ENCODE results near the gene LSM3. TPM values are rescaled to one million over a fixed set of nuclear protein-coding genes. Genes with fewer than 3 reads are reported as not detected.

LSM3 gene
- total and polyA plus RNA-seq, 12 donors: 4.1 to 25.8 (median 9.5) TPM

- Histone ChIP-seq H3K36me3 (replicated peaks in 1 of 2) (peaks cover 0 to 19% of the 10 kb centered on the region in 2 donors), H3K27ac (peak overlapping the region in 3 of 5 donors; percentile 74 to 97 (median 96)), H3K4me3 (peak overlapping the region in 3 of 4 donors; percentile 57 to 96 (median 77)), H3K9me3 (replicated peaks in 1 of 3) (no peaks in the 10 kb centered on the region), H3K27me3 (no peaks in the 10 kb centered on the region), H3K4me1 (replicated peaks in 1 of 2) (peaks cover 25 to 43% of the 10 kb centered on the region in 2 donors)
- intact Hi-C loops (cut with DNase I): loop anchor here in 1 of 2 donors (10.0 kb wide), 1 partner anchor 54 kb away; the partner anchor contains the start of genes CHCHD4 and TMEM43
- no peak for DNase-seq
- no peak for TF ChIP-seq POLR2A (IDR thresholded peaks at IDR 0.05)
- no peak for TF ChIP-seq CTCF (IDR thresholded peaks at IDR 0.05)
- 3 to 5% (median 4%) methylated on average over 3 of the region's 3 CpGs for WGBS, 4 donors
Observed at GRCh38 chr3:14179114-14179465, 473 bp downstream of the LSM3 start.

GRCh38 chr3:14179795-14180194, 1.2 kb downstream of the LSM3 start:
- Histone ChIP-seq H3K9me3 (replicated peaks in 1 of 3) (no peaks in the 10 kb centered on the region), H3K27me3 (no peaks in the 10 kb centered on the region), H3K4me3 (no peak overlapping the region), H3K36me3 (replicated peaks in 1 of 2) (peaks cover 0 to 22% of the 10 kb centered on the region in 2 donors), H3K4me1 (replicated peaks in 1 of 2) (peaks cover 23 to 36% of the 10 kb centered on the region in 2 donors), H3K27ac (no peak overlapping the region)
- TF ChIP-seq CTCF (IDR thresholded peaks at IDR 0.05) (no peak), POLR2A (IDR thresholded peaks at IDR 0.05) (no peak)
- WGBS, 4 donors: 89 to 96% (median 93%) methylated on average over 1 of the region's 1 CpG
- no peak for DNase-seq
- intact Hi-C loops (cut with DNase I): loop anchor here in 1 of 2 donors (10.0 kb wide), 1 partner anchor 55 kb away; the partner anchor contains the start of genes CHCHD4 and TMEM43

GRCh38 chr3:14181253-14181652, 2.6 kb downstream of the LSM3 start:
- Histone ChIP-seq H3K36me3 (replicated peaks in 1 of 2) (peaks cover 0 to 30% of the 10 kb centered on the region in 2 donors), H3K27me3 (no peaks in the 10 kb centered on the region), H3K4me3 (no peak overlapping the region), H3K9me3 (replicated peaks in 1 of 3) (no peaks in the 10 kb centered on the region), H3K27ac (no peak overlapping the region), H3K4me1 (replicated peaks in 1 of 2) (peaks cover 14 to 35% of the 10 kb centered on the region in 2 donors)
- intact Hi-C loops (cut with DNase I): no loop called here
- DNase-seq: no peak
- TF ChIP-seq CTCF (IDR thresholded peaks at IDR 0.05): no peak
- 88 to 93% (median 92%) methylated on average over 3 of the region's 3 CpGs for WGBS, 4 donors

- TF ChIP-seq CTCF (IDR thresholded peaks at IDR 0.05) (no peak), POLR2A (IDR thresholded peaks at IDR 0.05) (no peak)
- H3K4me3 ChIP-seq: no peak overlapping the region
- no peak overlapping the region for H3K27ac ChIP-seq
- H3K4me1 ChIP-seq (replicated peaks in 1 of 2): peaks cover 5 to 18% of the 10 kb centered on the region in 2 donors
- DNase-seq: no peak
- no peaks in the 10 kb centered on the region for H3K9me3 ChIP-seq (replicated peaks in 1 of 3)
- peaks cover 0 to 38% of the 10 kb centered on the region in 2 donors for H3K36me3 ChIP-seq (replicated peaks in 1 of 2)
- intact Hi-C loops (cut with DNase I): no loop called here
- WGBS, 4 donors: 65 to 71% (median 69%) methylated on average over 2 of the region's 2 CpGs
- H3K27me3 ChIP-seq: no peaks in the 10 kb centered on the region
Observed at GRCh38 chr3:14183015-14183577, 4.5 kb downstream of the LSM3 start.

Data from adrenal gland (tissue), 12 donors.